Peyer's patch (tissue), 4 donors: ENCODE results near the gene BLM. TPM values are rescaled to one million over a fixed set of nuclear protein-coding genes. Genes with fewer than 3 reads are reported as not detected.

Experiments used
- DNase-seq, 3 donors: peaks; one replicate each; pipeline ENCODE4 v3.0.0-alpha.2; 2017 to 2019
- H3K27ac ChIP-seq, 4 donors: fragments of 200-600 bp; sonication (generic); one replicate each; pipeline ENCODE4 v1.5.1; 2016 to 2019
- H3K27me3 ChIP-seq, 2 donors: fragments of 200-600 bp; sonication (generic); one replicate each; pipeline ENCODE4 v1.5.1; 2019
- H3K36me3 ChIP-seq, 3 donors: fragments of 200-600 bp; sonication (generic); one replicate each; pipeline ENCODE4 v1.5.1; 2016 to 2019
- H3K4me1 ChIP-seq, 4 donors: fragments of 200-600 bp; sonication (generic); one replicate each; pipeline ENCODE4 v1.5.1; 2016 to 2019
- H3K4me3 ChIP-seq, 4 donors: fragments of 200-600 bp; sonication (generic); 1 replicate in 3 of 4; 2 replicates in 1 of 4; pipeline ENCODE4 v1.5.1; 2016 to 2019; ENCODE audit warnings: mild to moderate bottlenecking in 1 of 4
- H3K9me3 ChIP-seq, 4 donors: fragments of 200-600 bp; sonication (generic); one replicate each; pipeline ENCODE4 v1.5.1; 2016 to 2019; ENCODE audit warnings: mild to moderate bottlenecking in 1 of 4
- CTCF ChIP-seq, 6 experiments: fragments of 450-650 bp in 4 of 6; fragments of 200-600 bp in 2 of 6; sonication (generic) in 1 of 6; IDR thresholded peaks; one replicate each; pipeline ENCODE4 v1.5.1; 2017 to 2019; ENCODE audit warnings: antibody characterized with exemption in 6 of 6, mild to moderate bottlenecking in 3 of 6, moderate library complexity in 1 of 6
- POLR2A ChIP-seq, 2 donors: fragments of 450-650 bp; IDR thresholded peaks; one replicate each; pipeline ENCODE4 v1.5.1; 2017; ENCODE audit warnings: antibody characterized with exemption in 2 of 2, mild to moderate bottlenecking in 2 of 2, moderate library complexity in 2 of 2
- total RNA-seq, 4 donors: library from RNA; depleted of rRNA; stranded (reverse); fragments of >200 nt; gene quantifications; one replicate each; pipeline ENCODE4 v1.1.0, GENCODE V29; 2016

BLM gene
- total RNA-seq, 4 donors from 2014 or later: 0.94 to 8.4 (median 4.2) TPM

DNA sequence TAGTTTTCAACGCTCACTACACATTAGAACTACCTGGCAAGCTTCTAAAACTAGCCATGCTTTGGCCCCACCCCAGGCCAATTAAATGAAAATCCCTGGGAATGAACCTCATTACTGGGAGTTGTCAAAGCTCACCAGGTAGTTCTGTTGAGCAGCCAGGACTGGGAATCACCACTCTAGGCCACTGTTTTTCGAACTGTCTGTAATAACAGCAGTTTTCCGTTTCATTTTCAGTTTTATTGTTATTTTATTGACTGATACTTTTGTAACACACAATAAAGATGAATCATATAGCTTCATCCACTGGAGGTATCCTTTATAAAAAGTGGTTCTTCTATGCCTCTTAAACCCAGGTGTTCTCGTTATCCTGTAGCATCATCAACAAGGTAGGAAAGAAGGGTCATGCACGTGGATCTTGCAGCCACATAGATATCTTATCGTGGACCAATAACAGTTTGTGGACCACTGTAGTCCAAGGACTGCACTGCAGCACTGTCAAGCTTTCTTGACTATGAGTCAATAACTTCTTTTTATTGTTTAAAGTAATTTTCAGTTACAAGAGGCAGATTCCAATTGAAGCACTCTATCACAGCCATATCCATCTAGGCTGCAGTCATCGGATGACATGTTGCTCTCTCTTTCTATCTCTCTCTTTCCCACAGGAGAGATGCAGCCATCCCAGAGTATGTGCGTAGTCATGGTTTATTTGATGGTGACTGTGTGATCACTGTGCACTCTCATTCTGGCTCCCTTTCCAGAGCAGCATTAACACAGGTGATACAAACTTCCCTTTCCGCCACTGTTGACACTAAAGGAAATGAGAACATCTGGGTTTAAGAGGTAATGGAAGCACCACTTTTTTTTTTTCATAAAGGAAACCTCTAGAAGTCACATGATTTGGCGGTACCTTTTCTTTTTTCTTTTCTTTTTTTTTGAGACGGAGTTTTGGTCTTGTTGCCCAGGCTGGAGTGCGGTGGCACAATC lies 39.0 kb upstream of the BLM start:
- peak overlapping the region in 1 of 4 donors; percentile 41 for H3K27ac ChIP-seq

DNA sequence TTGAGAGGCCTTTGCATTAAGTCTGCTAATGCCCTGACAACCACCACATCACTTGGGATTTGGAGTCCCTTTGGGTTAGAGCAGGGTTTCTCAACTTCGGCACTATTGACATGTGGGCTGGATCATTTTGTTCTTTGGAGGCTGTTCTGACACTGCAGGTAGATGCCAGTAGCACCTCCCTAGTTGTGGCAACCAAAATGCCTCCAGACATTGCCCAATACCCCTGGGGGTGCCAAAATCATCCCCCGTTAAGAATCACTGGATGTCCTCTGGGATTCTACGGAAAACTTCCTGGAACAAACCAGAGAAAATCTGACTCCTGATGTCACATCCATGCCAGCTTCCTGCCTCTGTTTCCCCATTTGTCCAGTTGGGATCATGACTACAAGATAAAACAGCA lies 37.2 kb upstream of the BLM start:
- Histone ChIP-seq H3K36me3 (no peaks in the 10 kb centered on the region), H3K27ac (no peak overlapping the region), H3K27me3 (no peaks in the 10 kb centered on the region), H3K9me3 (no peaks in the 10 kb centered on the region), H3K4me1 (no peaks in the 10 kb centered on the region), H3K4me3 (no peak overlapping the region)
- DNase-seq: no peak
- TF ChIP-seq POLR2A (IDR thresholded peaks at IDR 0.05): no peak
- no peak for TF ChIP-seq CTCF (IDR thresholded peaks at IDR 0.05)

More for the DNA sequence above, 39.0 kb upstream of the BLM start:
- no peaks in the 10 kb centered on the region for H3K4me1 ChIP-seq
- no peak for TF ChIP-seq POLR2A (IDR thresholded peaks at IDR 0.05)
- TF ChIP-seq CTCF (IDR thresholded peaks at IDR 0.05): no peak
- no peaks in the 10 kb centered on the region for H3K27me3 ChIP-seq
- DNase-seq: no peak
- no peak overlapping the region for H3K4me3 ChIP-seq
- no peaks in the 10 kb centered on the region for H3K9me3 ChIP-seq
- H3K36me3 ChIP-seq: no peaks in the 10 kb centered on the region

GRCh38 chr15:90680371-90680935 lies 36.7 kb upstream of the BLM start:
- no peaks in the 10 kb centered on the region for H3K27me3 ChIP-seq
- H3K27ac ChIP-seq: no peak overlapping the region
- H3K36me3 ChIP-seq: no peaks in the 10 kb centered on the region
- H3K4me1 ChIP-seq: no peaks in the 10 kb centered on the region
- no peaks in the 10 kb centered on the region for H3K9me3 ChIP-seq
- no peak for TF ChIP-seq CTCF (IDR thresholded peaks at IDR 0.05)
- no peak for TF ChIP-seq POLR2A (IDR thresholded peaks at IDR 0.05)
- DNase-seq: no peak
- H3K4me3 ChIP-seq: no peak overlapping the region

GRCh38 chr15:90681056-90681455 lies 36.1 kb upstream of the BLM start:
- Histone ChIP-seq H3K36me3 (no peaks in the 10 kb centered on the region), H3K4me3 (no peak overlapping the region), H3K4me1 (no peaks in the 10 kb centered on the region), H3K9me3 (no peaks in the 10 kb centered on the region), H3K27ac (no peak overlapping the region), H3K27me3 (no peaks in the 10 kb centered on the region)
- no peak for DNase-seq
- TF ChIP-seq POLR2A (IDR thresholded peaks at IDR 0.05) (no peak), CTCF (IDR thresholded peaks at IDR 0.05) (no peak)

DNA sequence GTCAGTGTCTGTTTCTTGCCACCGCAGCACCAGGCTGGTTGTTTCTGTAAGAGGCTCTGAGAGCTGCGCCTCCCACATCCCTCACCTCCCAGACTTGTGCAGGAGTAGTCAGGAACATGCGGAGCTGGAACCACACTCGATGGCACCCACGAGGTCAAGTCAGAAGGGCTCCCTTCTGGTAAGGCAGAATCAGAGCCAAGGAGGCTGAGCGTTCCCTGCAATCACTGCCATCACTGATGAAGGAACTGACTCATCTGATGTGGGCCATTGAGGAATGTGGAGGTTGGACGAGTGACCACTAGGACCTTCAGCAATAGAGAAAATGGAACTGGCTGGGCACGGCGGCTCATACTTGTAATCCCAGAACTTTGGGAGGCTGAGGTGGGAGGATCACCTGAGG lies 35.7 kb upstream of the BLM start:
- TF ChIP-seq CTCF (IDR thresholded peaks at IDR 0.05): no peak
- TF ChIP-seq POLR2A (IDR thresholded peaks at IDR 0.05): no peak
- Histone ChIP-seq H3K27me3 (no peaks in the 10 kb centered on the region), H3K4me3 (no peak overlapping the region), H3K27ac (no peak overlapping the region), H3K36me3 (no peaks in the 10 kb centered on the region), H3K9me3 (no peaks in the 10 kb centered on the region), H3K4me1 (no peaks in the 10 kb centered on the region)
- no peak for DNase-seq
